Left hindlimb (tissue), 1 donor: ENCODE results near the gene SIGLEC1.

ENCODE experiments used
- DNase-seq: peaks from one replicate; pipeline ENCODE4 v3.0.0-alpha.2; 2018

SIGLEC1 gene

DNA sequence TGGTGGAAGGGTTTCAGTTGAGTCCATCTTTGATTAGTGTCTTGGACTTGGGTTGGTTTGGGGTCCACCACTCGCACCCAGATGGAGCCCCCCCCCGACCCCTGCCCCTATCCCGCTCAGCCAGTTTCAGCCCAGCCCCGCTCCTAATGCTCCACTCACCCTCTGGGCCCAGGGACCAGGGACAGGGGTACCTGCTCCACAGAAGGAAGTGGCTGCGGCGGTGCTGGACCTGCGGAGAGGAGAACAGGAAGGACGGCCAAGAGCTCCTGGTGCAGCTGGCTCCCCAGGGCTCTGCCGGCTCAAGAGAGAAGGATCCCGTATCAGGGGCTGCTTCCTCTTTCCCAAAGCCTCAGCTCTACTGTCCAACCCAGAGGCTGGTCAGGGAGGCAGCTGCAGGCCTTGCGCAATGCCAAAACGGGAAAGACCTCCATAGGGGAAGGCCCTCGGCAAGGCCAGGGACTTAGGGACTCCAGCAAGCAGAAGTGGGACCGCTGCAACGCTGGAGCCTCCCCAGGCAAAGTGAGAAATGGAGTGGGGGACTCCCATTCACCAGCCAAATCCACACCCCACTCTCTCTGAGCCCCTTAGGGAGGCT, at the start of gene SIGLEC1:
TSS of gene SIGLEC1 (minus strand) at position 322 of the 595 bp plus-strand sequence. CDS start 5,472 bp downstream, outside the sequence.
- no peak for DNase-seq

DNA sequence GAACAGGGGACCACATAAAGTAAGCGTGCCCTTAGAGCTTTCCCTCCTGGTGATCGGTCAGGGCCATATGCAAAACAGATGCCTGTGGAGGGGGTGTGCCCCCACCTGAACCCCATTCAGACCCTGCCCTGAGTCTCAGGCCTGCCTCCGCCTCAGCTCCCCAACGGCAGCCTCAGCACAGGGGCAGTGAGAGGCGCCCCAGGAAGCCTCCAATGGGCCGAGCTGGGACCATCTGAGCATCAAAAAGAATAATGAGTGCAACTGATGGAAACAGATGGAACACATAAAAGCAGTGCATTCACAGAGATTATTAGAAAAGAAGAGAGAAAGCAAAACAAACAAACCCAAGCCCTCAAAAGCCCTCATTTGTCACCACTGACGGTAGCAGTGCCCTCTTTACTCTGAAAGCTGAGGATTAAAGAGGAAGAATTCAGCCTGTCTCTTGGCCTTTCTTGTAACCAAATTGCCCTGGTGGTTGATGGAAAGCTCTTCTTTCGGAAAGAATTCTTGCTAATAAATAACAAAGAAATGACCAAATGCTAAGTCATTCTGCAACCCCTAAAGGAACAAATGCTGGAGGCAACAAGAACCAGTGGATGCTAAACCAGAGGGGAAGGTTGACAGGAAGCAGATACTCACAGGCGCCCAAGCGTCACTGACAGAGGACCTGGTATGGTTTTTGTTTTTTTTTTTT, 48.4 kb upstream of the SIGLEC1 start:
- no peak for DNase-seq

DNA sequence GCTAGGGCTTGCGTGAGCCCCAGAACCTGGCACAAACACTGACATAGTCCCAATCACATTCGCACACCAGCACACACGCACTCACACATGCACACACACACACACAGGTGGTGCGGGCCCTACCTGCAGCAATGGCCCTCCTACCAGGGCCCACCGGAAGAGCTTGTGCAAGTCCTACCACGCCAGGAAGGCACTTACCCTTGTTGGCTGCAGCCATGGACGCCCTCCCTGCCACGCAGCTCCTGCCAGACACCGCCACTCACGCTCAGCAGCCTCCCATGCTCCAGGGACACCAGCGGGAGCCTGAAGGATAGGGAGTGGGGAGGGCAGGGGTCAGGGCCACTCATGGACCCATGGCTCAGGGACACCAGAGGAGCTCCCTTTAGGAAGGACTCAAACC, 47.5 kb upstream of the SIGLEC1 start:
- DNase-seq, result no peak

DNA sequence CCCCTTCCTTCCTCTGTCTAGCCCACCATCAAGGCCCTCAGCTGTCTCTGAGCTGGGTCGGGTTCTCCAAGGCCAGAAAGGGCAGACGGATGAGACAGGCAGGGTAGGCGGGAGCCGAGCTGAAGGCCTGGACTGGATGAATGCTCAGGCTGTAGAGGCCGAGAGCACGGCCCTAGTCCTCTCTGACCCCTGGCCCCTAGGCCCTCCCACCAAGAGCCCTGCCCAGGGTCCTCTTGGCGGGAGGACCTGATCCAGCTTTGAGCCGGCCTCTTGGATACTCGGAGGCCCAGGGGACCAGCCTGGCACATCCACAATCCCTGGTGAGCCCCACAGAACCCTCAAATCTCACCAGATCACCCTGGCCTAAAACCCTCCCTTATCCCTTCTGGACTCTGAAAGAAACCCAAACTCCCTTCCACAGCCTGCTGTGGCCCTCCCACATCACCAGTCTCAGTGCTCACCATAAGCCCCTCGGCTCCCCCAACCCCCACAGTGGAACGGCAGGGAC, 47.0 kb upstream of the SIGLEC1 start:
- DNase-seq, result no peak

DNA sequence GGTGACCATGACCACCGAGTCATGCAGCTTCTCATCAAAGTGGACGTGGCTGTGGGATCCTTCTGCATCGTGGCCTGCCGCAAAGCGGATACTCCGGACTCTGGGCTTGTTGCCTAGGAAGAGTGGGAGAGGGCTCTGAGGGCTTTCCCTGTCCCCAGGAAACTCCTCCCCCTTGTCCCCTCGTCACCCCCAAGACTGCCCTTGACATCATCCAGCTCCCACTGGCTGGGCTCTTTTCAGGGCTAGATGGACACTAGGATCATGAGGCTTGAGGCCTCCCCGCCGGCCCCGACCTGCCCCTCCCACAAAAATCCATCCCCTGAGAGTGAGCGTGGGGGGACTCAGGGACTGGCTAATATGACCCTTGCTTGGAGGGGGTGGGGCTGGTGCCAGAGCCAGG, 46.2 kb upstream of the SIGLEC1 start:
- no peak for DNase-seq

DNA sequence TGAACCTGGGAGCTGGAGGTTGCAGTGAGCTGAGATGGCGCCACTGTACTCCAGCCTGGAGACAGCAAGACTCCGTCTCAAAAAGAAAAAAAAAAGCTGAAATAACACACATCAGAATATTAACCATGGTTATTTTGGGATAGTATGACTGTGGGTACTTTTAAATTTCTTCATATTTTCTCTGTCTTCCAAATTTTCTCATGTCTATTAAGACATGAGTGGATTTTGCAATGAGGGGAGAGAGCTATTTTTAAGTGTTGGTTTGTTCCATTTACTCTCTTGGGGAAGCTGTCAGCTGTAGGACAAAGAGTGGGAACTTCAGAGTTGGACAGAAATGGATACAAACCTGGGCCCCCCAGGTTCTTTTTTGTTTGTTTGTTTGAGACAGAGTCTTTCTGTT, 44.9 kb upstream of the SIGLEC1 start:
- no peak for DNase-seq

DNA sequence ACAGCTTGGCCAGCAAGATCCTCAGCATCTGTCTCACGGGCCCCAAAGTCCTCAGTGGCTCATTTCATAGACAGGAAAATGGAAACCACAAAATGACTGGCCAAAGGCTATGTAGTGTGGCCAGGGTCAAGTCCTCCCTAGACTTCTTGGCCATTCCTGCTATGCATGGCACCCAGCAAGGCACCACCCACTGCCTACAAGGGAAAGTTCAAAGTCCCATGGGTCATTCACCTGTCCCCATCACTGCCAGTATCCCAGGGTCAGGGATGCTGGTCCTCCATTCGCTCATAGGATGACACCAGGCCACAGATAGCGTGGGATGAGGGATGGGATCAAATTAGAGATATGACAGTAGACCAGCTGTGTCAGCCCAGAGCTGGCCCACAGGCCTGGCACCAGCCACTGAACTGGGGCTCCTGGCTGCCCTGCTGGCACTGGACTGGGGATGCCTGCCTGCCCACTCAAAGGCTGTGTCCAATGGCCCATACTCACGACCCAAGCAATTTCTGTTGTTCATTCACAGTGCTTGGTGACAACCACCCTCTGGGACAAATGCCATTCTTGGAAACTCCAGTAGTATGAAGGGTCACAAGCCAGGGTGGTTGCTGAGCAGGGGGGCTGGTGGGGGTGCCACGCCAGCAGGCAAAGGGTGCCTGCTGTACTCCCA, 43.5 kb upstream of the SIGLEC1 start:
- DNase-seq, result peak; percentile 29

DNA sequence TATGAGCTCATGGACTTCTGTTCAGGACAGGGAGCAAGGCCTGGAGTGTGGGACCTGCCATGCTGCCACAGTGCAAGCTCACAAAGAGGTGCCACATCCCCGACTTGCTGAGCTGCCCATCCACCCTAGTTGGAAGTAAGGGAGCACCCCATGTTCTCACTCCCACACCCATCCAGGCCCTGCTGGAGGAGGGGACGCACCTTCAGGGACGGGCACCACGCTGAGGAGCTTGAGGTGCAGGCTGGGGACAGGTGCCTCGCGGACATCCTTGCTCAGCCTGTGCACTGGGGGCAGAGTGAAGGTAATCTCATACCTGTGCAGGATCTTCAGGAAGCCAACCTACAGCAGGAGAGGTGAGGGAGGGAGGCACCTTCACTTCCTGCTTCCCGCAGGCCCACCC, 42.9 kb upstream of the SIGLEC1 start:
- DNase-seq, result peak; percentile 31

DNA sequence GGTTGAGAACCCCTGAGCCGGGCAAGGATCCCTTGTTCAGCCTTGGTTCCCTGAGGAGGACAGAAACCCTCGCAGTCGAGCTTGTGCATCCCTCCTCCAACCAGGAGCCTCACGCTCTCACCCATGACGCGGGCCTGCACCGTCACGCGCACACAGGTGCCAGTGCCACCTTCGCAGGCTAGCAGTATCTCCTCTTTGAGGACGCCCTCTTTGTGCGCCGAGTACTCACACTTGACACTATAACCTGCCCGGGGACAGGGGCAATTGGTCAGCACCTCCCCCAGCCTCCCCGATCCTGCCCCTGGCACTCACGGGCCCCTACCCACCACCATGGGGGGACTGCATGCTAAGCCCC, 41.9 kb upstream of the SIGLEC1 start:
- DNase-seq, result no peak

DNA sequence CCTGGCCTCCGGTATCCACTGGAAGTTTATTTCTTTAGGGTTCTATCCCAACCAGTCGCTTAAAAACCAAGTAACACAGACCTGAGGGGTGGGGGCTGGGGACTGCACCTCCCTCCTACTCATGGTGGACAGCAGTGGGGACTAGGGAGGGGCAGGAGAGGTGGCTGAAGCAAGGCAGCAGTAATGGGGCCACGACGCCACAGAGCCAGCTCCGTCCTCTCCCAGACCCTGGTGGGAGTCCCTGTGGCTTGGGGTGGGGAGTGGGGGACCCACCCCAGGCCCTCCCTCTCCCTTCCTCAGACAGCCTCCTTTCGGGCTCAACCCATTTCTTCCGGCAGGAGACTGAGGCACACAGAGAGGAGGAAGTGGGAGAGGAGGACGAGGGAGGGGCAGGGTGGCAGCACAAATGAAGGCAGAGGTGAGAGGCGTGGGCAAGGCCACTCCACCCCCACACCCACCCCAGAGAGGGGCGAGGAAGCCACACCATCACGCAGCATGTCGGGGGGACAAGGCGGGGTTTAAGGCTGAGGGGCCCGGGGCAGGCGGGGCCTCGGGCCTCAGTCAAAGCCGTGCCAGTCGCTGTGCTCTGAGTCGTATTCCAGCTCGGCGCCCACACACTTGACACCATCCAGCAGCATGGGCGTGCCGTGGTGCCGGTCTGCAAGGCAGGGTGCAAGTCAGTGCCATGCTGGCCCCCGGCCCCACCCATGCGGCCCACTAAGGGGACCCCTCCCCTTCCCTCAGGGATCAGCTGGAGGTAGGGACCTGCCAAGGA, 41.3 kb upstream of the SIGLEC1 start:
- no peak for DNase-seq

DNA sequence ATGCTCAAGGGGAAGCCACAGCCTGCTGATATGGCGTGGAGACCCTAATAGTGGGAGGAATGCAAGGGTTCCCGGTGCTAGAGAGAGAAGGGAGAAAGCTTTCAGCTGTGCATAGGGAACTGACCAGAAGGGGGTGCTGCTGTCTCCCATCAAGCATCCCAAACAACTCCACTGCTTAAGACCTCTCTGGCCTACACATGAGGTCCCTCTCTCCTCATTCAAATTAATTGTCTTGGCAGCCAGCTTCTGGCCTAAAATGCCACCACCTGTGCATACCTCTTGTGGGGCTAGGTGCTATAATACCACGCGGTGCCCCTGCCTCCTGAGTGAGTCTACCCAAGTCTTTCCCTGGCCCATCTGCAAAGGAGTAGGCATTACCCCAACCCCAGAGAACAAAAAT, 40.7 kb upstream of the SIGLEC1 start:
- DNase-seq, result no peak

DNA sequence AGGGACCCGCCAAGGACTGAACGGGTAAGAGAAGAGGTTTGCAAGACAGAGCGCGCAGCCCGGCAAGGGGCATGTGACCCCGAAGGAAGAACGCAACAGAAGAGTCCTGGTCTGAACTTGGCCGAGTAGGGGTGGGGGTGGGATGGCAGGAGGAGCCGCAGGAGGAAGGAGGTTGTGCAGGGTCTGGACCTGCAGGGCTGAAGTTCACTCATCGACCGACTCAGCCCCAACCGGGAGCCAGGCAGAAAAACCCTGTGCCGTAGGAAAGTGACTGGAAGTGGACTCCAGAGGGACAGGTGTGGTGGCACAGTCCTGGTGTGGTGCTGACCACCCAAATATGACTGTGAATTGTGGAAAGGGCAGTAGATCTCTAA, 40.0 kb upstream of the SIGLEC1 start:
- no peak for DNase-seq

DNA sequence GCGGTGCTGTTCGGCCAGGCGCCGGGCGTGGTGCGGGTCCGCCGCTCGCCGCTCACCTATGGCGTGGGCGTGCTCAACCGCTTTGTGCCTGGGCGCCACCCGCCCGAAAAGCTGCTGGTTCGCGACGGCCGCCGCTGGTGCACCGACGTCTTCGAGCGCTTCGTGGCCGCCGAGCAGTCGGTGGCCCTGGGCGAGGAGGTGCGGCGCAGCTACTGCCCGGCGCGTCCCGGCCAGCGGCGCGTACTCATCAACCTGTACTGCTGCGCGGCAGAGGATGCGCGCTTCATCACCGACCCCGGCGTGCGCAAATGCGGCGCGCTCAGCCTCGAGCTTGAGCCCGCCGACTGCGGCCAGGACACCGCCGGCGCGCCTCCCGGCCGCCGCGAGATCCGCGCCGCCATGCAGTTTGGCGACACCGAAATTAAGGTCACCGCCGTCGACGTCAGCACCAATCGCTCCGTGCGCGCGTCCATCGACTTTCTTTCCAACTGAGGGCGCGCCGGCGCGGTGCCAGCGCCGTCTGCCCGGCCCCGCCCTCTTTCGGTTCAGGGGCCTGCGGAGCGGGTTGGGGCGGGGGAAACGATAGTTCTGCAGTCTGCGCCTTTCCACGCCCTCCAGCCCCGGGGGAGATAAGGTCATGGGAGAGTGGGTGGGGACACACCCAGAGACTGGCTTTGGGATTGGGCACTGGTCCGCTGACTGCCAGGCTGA, 39.4 kb upstream of the SIGLEC1 start:
- no peak for DNase-seq

DNA sequence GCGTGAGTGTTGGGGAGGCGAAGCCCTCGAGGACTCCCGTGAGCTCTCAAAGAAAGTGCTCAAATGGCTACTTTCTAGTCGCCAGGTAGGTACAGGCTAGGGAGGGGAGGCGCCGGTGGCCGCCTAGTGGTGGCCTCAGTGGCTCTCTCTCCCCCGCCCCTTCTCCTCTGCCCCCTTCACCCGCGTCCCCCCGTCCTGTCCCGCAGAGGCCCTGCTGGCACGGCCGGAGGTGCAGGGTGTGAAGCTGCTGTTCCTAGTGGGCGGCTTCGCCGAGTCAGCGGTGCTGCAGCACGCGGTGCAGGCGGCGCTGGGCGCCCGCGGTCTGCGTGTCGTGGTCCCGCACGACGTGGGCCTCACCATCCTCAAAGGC, 38.9 kb upstream of the SIGLEC1 start:
- peak; percentile 35 for DNase-seq

DNA sequence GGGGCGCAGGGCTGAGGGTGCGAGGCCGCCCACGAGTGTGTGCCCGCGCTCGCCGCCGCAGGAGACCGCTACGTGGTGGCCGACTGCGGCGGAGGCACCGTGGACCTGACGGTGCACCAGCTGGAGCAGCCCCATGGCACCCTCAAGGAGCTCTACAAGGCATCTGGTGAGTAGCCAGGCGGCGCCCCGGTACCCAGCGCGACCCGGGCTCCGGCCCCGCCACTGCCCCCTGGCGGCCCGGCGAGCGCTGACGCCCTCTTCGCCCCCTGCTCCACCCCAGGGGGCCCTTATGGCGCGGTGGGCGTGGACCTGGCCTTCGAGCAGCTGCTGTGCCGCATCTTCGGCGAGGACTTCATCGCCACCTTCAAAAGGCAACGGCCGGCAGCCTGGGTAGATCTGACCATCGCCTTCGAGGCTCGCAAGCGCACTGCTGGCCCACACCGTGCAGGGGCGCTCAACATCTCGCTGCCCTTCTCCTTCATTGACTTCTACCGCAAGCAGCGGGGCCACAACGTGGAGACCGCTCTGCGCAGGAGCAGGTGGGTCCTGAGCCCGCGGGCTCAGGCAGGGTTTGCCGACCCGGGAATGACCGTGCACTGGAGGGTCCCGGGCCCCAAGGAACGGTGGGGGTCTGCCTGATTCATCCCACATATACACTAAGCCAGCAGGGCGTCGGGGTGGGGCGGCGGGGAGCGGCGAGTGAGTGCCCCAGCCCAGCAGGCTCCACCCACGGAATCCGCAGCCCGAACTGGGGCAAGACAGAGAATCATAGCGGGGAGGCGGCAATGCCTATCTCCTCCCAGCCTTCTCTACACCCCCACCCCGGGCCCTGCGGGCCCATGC, 37.5 kb upstream of the SIGLEC1 start:
- peak; percentile 37 for DNase-seq

DNA sequence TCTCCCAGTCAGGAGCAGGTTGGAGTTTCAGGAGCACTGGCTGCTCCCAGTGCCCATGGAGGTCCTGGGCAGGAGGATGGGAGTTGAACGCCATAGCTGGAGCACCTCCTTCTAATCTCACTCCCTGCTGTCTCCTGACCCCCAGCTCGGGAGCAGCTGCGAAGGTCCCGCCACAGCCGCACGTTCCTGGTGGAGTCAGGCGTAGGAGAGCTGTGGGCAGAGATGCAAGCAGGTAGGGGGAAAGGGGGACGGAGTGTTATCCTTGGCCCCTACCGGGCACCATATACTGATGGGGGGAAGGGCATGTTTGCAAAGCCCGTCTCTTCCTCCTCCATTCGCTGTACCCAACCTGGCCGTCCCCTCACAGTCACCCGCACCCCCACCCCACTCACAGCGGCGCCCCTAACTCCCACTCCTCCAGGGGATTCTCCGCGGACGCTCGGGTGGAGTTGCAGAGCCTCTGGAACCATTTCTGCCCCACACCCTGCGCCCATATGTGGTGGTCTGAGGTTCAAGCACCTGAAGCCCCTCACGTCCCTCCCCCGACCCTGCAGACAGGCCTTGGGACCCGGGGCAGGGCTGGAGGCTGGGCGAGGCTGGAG, 36.8 kb upstream of the SIGLEC1 start:
- peak; percentile 22 for DNase-seq

DNA sequence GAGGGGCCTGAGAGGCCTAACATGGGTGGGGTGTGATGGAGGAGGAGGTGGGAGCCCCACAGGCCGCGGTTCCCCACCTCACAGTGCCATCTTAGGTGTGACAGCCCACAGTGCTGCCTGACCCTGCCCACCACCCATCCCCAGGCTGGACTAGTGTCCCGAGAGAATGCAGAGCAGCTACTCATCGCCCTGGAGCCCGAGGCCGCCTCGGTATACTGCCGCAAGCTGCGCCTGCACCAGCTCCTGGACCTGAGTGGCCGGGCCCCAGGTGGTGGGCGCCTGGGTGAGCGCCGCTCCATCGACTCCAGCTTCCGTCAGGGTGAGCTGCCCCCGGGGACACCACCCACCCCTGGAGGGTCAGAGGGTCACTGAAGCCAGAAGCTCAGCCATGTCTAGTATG, 35.7 kb upstream of the SIGLEC1 start:
- peak; percentile 30 for DNase-seq

DNA sequence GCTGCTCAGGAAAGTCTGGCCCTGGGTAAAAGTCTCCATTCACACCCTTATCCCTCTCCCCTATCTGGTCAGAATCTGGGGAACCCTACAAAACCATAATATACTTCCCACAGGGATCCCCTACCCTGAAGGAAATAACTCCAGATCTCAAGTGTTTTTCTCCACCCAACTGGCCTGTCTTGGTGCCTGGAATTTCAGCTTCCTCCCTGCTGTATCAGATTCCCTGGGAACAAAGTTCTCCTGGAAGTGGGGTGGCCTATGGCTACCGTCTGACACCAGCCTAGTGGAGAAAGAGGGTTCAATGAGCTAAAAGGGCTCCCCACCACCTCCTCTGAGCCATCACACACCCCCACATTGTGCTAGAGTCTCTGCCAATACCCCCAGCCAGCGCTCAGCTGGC, 35.1 kb upstream of the SIGLEC1 start:
- no peak for DNase-seq

DNA sequence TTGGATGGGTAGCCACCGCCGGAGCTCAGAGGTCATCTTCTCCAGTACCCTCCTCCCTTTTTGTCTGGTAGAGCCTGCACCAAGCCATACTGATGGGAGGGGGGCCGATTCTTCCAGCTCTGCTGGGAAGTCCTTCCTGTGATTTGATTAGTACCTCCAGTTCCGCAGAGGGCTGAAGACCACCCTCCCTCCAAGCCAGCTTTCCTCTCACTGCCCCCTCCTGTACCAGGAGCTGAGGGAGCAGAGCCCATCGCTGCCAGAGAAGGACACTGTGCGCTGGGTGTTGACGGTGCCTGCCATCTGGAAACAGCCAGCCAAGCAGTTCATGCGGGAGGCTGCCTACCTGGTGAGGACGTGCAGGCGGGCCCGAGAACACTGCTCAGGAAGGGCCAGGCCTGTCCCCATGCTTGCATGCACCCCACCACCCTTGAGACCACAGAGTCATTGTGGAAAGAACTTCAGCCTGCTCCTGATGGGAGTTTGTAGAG, 33.3 kb upstream of the SIGLEC1 start:
- DNase-seq, result peak; percentile 22

DNA sequence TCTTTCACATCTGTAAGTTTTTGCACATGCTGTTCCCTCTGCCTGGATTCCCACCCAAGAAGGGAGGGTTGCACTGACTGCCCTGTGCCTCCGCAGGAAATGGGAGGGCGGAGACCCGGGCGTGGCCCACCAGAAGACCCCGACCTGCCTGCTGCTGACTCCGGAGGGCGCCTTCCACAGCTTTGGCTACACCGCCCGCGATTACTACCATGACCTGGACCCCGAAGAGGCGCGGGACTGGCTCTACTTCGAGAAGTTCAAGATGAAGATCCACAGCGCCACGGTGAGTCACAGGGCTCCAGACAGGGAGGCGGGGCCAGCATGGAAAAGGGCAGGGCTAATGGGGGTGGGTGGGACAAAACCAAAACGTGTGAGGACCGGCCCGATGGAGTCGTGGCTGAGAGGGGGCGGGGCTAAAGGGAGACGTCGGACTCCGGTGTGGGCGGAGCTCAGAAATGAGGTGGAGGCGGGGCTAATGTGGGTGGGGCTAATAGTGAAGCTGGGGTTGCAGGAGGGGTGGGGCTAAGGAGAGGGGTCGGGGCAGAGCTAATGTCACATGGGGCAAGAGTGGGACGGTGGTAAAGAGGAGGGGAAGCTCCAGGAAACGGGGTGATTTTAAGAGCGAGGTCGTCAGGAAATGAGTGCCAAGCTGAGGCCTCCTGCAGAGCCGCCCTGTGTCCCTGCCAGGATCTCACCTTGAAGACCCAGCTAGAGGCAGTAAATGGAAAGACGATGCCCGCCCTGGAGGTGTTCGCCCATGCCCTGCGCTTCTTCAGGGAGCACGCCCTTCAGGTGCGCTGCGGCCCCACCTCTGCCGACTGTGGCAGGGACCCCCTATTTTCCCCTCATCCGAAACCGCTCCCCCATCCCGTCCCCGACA, 32.6 kb upstream of the SIGLEC1 start:
- DNase-seq, result peak; percentile 45
